Measurements from ENCODE around the gene MARVELD3.

- TF ChIP-seq POLR2A (IDR thresholded peaks at IDR 0.05; ENCODE audit: low read depth, low read length) (no peak), TAF1 (IDR thresholded peaks at IDR 0.05; ENCODE audit: borderline replicate concordance, low read depth, low read length) (no peak)
These were observed 41.3 kb upstream of the MARVELD3 start for GRCh38 chr16:71584543-71585317.
